Hematopoietic multipotent progenitor cell treated with erythropoietin and hydrocortisone succinate and interleukin-3 and kit ligand, for 6 days (in vitro differentiated cells): ENCODE measurements around the gene CYP3A7.
A peak's percentile ranks its signal among the peaks of the same experiment; 100 is the strongest.
"Not testable (repeated sequence)": the region's sequence is repeated elsewhere in the genome, so short reads cannot be mapped to it uniquely, and the experiment has no call there.

Source experiments
- DNase-seq: peaks from one replicate; pipeline ENCODE4 v3.0.0-alpha.2; 2015

The CYP3A7 gene

GRCh38 chr7:99665312-99666012, 69.5 kb downstream of the CYP3A7 start:
- peak; percentile 73 for DNase-seq

DNA sequence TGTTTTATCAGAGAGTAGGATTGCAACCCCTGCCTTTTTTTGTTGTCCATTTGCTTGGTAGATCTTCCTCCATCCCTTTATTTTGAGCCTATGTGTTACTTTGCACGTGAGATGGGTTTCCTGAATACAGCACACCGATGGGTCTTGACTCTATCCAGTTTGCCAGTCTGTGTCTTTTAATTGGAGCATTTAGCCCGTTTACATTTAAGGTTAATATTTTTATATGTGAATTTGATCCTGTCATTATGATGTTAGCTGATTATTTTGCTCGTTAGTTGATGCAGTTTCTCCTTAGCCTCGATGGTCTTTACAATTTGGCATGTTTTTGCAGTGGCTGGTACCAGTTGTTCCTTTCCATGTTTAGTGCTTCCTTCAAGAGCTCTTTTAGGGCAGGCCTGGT, 77.1 kb downstream of the CYP3A7 start:
- not testable (repeated sequence) for DNase-seq
